Measurements from ENCODE around the gene ATP7B. TPM values are rescaled to one million over a fixed set of nuclear protein-coding genes. Genes with fewer than 3 reads are reported as not detected.

Gene ATP7B
- total RNA-seq, 2 donors from 2014 or later, result 20.4 to 29.2 TPM

DNA sequence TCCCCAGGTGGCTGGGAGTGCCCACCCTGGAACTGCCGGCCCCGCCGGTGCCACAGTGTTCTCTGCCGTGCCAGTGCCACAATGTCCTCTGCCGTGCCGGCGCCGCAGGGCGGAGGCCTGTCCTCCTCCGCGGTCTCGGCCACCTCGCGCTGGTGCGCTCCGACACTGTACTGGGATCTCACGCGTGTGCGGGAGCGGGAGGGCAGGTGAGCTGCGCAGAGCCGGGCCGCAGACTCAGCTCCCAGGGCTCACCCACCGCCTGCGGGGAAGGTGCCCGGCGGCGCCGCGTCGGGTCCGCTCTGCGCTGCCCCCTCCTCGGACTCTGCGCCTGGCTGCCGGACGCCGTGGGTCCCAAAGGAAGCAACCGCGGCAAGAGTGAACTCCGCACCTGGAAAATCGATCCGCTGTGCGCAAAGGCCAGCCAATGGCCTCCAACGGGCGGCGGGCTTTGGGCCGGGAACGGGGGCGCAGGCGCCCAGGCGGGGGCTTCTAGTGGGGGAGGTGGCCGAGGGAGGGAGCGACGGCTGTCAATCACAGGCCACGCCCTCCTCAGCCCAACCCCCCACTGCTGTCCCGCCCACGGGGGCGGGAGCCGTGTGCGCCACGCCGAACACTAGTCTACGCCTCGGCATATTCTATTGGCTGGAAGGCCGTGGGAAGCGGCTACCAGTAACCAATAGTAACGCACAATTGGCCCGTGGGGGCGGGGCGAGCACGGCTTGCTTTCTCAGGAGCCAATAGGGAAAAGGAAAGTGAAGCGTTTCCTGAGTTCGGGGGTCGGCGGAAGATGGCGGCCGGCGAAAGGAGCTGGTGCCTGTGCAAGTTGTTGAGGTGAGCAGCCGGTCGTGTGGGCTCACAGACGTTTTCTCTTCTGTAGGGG is 622 bp upstream of the ATP7B start, which contains the start of gene ALG11:
Gene ALG11, plus strand, starts transcription at position 767 of the 880 bp plus-strand sequence. Its CDS starts 21 bp downstream, at position 788.
- H3K4me1 ChIP-seq (ENCODE audit: control insufficient read depth, insufficient read depth, low read length), result no peaks in the 10 kb centered on the region
- peaks cover 15% of the 10 kb centered on the region for H3K27me3 ChIP-seq (ENCODE audit: control insufficient read depth, insufficient read depth, low read length, poor library complexity, severe bottlenecking)
- Mint-ChIP-seq H3K27ac (peak within 1 kb of the TSS; percentile 98), H3K4me3 (peak within 1 kb of the TSS; percentile 93), H3K36me3 (ENCODE audit: low read depth) (peaks cover 23% of the 10 kb centered on the region), H3K4me1 (peaks cover 10% of the 10 kb centered on the region), H3K9me3 (peaks cover 14% of the 10 kb centered on the region), H3K27me3 (ENCODE audit: insufficient read depth) (peaks cover 24% of the 10 kb centered on the region)
- 1% methylated on average over 31 to 81 of the region's 82 CpGs for WGBS, 2 experiments (ENCODE audit: insufficient coverage in 1 of 2, insufficient read length in 1 of 2)
- peak within 1 kb of the TSS; percentile 98 for H3K4me3 ChIP-seq (ENCODE audit: low read length)
- DNase-seq, result peak; percentile 100
- H3K9me3 ChIP-seq (ENCODE audit: control insufficient read depth, low read length), result peaks cover 17% of the 10 kb centered on the region
- peaks cover 4% of the 10 kb centered on the region for H3K36me3 ChIP-seq (ENCODE audit: control insufficient read depth, insufficient read depth, low read length)
- H3K9ac ChIP-seq (ENCODE audit: extremely low read depth, low read length, poor library complexity, severe bottlenecking), result peak within 1 kb of the TSS; percentile 87
- TF ChIP-seq, protein P1, sequence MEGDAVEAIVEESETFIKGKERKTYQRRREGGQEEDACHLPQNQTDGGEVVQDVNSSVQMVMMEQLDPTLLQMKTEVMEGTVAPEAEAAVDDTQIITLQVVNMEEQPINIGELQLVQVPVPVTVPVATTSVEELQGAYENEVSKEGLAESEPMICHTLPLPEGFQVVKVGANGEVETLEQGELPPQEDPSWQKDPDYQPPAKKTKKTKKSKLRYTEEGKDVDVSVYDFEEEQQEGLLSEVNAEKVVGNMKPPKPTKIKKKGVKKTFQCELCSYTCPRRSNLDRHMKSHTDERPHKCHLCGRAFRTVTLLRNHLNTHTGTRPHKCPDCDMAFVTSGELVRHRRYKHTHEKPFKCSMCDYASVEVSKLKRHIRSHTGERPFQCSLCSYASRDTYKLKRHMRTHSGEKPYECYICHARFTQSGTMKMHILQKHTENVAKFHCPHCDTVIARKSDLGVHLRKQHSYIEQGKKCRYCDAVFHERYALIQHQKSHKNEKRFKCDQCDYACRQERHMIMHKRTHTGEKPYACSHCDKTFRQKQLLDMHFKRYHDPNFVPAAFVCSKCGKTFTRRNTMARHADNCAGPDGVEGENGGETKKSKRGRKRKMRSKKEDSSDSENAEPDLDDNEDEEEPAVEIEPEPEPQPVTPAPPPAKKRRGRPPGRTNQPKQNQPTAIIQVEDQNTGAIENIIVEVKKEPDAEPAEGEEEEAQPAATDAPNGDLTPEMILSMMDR (conservative IDR thresholded peaks at IDR 0.05), result no peak
- H3K27ac ChIP-seq (ENCODE audit: low read depth, low read length), result peak within 1 kb of the TSS; percentile 27

DNA sequence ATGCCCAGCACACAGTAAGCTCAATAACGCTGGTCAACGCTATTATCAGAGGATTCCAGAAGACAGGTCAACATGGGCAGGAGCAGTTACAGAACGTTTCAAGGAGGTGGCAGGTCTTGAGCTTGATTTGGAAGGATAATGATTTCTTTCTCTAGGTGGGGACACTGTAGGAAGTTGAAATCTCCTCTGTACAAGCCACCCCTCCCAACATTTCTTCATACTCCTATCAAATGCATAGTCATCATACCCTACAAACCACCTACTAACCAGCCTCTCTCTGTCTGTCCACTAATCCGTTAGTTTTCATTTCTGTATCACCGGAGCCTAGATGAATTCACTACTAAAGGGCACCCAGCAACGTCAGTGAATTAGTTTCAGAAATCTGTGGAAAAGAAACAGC is 1.3 kb downstream of the ATP7B start:
- Mint-ChIP-seq H3K27me3 (ENCODE audit: insufficient read depth) (peaks cover 24% of the 10 kb centered on the region), H3K36me3 (ENCODE audit: low read depth) (peaks cover 17% of the 10 kb centered on the region), H3K9me3 (peaks cover 11% of the 10 kb centered on the region), H3K4me3 (peak overlapping the region; percentile 93), H3K27ac (no peak overlapping the region), H3K4me1 (peaks cover 10% of the 10 kb centered on the region)
- WGBS, 2 experiments (ENCODE audit: insufficient coverage in 1 of 2, insufficient read length in 1 of 2), result 64 to 77% methylated on average over 4 to 6 of the region's 6 CpGs
- no peak overlapping the region for H3K27ac ChIP-seq (ENCODE audit: low read depth, low read length)
- peaks cover 4% of the 10 kb centered on the region for H3K36me3 ChIP-seq (ENCODE audit: control insufficient read depth, insufficient read depth, low read length)
- peaks cover 11% of the 10 kb centered on the region for H3K9me3 ChIP-seq (ENCODE audit: control insufficient read depth, low read length)
- TF ChIP-seq, protein P1 (conservative IDR thresholded peaks at IDR 0.05), result no peak
- peaks cover 15% of the 10 kb centered on the region for H3K27me3 ChIP-seq (ENCODE audit: control insufficient read depth, insufficient read depth, low read length, poor library complexity, severe bottlenecking)
- peak overlapping the region; percentile 98 for H3K4me3 ChIP-seq (ENCODE audit: low read length)
- H3K9ac ChIP-seq (ENCODE audit: extremely low read depth, low read length, poor library complexity, severe bottlenecking), result no peak overlapping the region
- H3K4me1 ChIP-seq (ENCODE audit: control insufficient read depth, insufficient read depth, low read length), result no peaks in the 10 kb centered on the region
- DNase-seq, result no peak

DNA sequence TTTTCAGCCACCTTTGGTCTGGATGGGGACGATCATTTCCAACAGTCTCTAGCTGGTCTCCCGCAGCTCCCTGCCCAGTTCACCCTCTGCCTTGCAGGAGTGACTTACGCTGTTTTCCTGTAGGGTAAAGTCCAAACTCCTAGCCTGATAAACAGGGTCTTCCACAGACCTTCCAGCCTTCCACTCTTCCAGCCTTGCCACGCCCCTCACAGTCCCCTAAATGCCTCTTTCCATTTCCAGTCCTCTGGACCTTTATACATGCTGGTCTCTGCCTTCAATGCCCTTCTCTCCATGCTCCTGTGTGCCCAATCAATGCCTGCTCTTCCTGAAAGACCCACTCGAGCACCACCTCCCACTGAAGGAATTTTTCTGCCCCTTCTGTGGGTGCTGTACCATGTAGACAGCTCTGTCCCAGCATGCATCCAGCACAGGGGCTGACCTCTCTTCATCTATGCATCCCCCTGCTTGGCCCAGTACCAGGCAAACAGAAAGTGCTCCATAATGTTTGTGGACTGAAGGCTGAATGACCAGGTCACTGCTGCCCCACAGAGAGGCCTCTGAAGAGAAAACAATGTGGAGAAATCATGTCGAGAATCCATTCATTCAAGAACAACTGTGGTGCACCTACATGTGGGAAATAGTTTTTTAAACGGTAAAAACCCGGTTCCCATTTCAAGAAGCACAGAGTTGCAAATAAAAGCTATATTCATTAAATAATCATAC is 4.6 kb downstream of the ATP7B start:
- DNase-seq, result no peak
- H3K4me3 ChIP-seq (ENCODE audit: low read length), result no peak overlapping the region
- H3K27me3 ChIP-seq (ENCODE audit: control insufficient read depth, insufficient read depth, low read length, poor library complexity, severe bottlenecking), result peaks cover 15% of the 10 kb centered on the region
- Mint-ChIP-seq H3K27me3 (ENCODE audit: insufficient read depth) (peaks cover 24% of the 10 kb centered on the region), H3K9me3 (peaks cover 11% of the 10 kb centered on the region), H3K27ac (no peak overlapping the region), H3K4me3 (no peak overlapping the region), H3K36me3 (ENCODE audit: low read depth) (peaks cover 17% of the 10 kb centered on the region), H3K4me1 (peaks cover 12% of the 10 kb centered on the region)
- H3K27ac ChIP-seq (ENCODE audit: low read depth, low read length), result no peak overlapping the region
- peaks cover 4% of the 10 kb centered on the region for H3K36me3 ChIP-seq (ENCODE audit: control insufficient read depth, insufficient read depth, low read length)
- no peak overlapping the region for H3K9ac ChIP-seq (ENCODE audit: extremely low read depth, low read length, poor library complexity, severe bottlenecking)
- 91 to 92% methylated on average over 7 to 8 of the region's 8 CpGs for WGBS, 2 experiments (ENCODE audit: insufficient coverage in 1 of 2, insufficient read length in 1 of 2)
- H3K9me3 ChIP-seq (ENCODE audit: control insufficient read depth, low read length), result peaks cover 10% of the 10 kb centered on the region
- no peaks in the 10 kb centered on the region for H3K4me1 ChIP-seq (ENCODE audit: control insufficient read depth, insufficient read depth, low read length)
- TF ChIP-seq, protein P1 (conservative IDR thresholded peaks at IDR 0.05), result no peak
